Activated CD4-positive, CD25-positive, alpha-beta regulatory T cell (primary cell): ENCODE measurements around the gene CD276.

Source experiments
- DNase-seq, 4 experiments: peaks; one replicate each; lab custom pipeline; 2025; lab: John Stamatoyannopoulos, UW

CD276 gene

DNA sequence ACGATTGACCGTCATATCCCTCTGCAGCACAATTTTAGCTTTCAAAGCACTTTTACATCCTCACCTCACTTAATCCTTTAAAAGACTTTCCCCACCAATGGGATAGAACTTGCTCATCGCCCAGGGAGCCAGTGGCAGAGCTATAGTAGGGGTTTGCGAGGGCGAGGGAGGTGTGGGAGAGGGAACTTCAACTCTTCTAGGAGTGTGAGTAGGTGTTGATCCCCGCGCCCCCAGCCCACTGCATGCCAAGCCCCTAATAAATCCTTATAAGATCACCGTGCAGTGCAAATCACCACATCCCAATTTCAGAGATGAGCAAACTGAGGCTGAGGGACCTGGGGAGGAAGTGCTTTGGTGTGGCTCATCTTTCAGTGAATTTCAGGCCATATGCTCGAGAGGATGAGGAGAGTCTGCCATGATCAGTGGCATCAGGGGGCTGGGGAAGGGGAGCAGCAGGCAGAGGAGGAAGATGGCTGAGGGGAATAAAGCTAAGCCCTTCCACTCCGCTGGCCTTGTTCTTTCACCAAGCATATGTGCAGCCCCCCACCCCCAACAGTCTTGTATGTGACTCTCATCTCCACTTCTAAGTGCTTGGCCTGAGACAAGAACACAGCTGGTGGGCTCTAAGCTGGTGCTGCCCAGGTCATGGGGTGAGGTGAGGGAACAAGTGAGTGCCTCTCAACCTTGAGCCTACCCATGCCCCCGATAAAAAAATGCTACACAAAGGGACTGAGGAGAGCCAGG, 63.8 kb downstream of the CD276 start:
- no peak for DNase-seq

- no peak for DNase-seq
These were observed 64.5 kb downstream of the CD276 start for GRCh38 chr15:73748730-73749129.

GRCh38 chr15:73749533-73749932, 65.3 kb downstream of the CD276 start:
- no peak for DNase-seq

- no peak for DNase-seq
These were observed 65.8 kb downstream of the CD276 start for GRCh38 chr15:73749971-73750370.

- no peak for DNase-seq
These were observed 66.3 kb downstream of the CD276 start for GRCh38 chr15:73750438-73750837.

DNA sequence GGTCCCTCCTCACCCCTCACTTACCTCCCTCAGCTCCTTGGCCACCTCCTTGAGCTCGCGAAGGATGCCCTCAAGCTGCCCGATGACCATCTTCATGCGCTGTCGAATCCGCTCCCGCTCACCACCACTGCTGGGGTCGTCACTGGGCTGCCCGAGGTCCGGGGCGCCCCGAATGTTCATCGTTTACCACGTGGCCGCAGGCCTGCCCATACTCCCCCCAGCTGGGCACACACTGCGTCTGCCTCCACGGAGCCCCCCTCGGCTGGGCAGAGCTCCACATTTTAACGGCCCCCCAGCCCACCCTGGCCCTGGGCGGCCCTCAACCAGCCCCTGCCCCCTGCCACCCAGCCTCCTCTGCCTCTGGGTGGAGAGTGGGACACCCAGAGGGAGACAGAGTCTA, 66.8 kb downstream of the CD276 start:
- DNase-seq = no peak

GRCh38 chr15:73751511-73751898, 67.3 kb downstream of the CD276 start:
- DNase-seq = no peak

GRCh38 chr15:73751899-73752805, 68.0 kb downstream of the CD276 start:
- no peak for DNase-seq

DNA sequence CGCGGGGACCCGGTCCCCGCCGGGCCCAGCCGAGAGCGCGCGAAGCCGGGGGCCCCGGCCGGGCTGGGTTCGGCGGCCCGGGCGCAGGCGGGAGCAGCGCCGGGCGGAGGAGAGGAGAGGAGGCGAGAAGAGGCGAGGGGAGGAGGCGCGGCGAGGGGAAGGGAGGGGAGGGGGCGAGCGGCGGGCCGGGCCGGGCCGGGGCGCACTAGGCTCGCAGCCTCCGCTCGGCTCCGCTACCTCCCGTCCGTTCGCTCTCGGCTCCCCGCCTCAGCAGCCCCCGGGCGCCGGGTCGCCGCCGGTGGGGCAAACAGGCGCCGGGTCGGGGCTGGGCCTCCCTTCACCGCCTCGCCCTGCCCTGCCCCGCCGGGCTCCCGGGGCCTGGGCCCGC, 68.6 kb downstream of the CD276 start:
- no peak for DNase-seq

DNA sequence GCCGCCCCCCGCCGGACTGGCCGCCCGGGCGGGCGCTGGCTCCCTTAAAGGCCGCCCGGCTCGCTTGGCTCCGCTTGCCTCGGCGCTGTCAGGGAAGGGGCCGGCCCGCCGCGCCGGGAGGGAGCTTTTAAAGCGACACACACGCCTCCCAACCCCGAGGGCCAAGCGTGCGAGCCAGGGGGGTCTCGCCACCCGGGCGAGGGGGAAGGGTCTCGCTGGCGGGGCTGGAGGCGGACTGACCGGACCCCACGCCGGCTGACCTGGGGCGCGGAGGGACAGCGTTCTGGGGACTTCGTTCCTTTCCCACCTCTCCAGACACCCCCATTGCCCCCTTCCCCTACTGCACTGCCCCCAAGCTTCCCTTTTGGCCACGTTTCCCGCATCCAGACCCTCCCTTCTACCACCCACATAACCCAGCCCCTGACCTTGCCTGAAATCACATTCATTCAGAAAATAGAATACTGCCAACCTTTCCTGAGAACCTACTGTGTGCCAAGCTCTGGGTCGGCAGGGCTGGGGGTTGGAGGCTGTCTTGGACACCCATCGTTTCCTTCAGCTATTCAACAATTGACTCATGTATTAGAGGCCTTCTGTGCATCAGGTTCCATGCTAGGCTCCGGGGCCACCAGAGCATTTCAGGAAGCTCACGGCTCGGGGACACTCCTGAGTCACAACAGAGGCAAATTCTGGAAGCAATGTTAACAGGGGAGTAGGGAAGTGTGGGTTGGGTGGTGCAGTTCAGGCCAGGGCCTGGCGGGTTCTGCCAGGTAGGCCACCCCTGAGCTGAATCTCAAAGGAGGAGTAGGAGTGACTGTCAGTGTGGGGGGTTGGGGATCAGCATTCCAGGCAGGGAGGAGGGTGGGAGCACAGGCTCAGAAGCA, 69.3 kb downstream of the CD276 start, which contains the start of gene INSYN1:
TSS of gene INSYN1 (minus strand) at position 102 of the 881 bp plus-strand sequence. CDS start 2,221 bp downstream, outside the sequence.
- DNase-seq = no peak

- no peak for DNase-seq
These were observed 70.3 kb downstream of the CD276 start for GRCh38 chr15:73754461-73754860.

DNA sequence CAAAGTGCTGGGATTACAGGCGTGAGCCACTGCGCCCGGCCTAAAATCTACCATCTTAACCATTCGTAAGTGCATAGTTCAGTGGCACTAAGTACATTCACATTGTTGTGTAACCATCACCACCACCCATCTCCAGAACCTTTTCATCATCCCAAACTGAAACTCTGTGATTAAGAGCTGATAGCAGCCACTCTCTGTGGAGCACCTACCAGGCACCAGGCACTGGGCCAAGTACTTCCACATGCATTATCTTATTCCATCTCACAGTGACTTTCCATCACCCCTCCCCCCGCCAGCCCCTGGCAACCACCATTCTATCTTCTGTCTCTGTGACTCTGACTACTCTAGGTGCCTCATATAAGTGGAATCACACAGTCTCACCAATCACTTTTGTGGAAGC, 71.3 kb downstream of the CD276 start:
- no peak for DNase-seq

DNA sequence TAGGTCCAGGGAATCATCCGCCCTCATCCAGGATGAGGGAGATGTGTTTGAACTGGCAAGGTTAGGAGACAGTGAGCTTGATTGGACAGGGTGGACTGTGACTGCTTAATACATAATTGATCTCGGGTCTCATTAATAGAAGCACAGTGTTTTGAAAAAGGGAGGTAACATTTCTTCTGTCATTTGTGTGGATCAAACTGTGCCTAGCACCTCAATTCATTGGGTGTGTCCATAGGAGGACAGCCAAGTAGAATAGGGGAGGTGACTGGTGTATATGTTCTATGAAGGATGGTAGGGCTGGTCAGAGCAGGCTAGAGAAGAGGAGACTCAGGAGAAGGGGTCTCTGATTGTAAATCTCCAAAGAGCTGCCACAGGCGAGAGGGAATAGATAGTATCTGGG, 71.8 kb downstream of the CD276 start:
- DNase-seq = no peak

GRCh38 chr15:73756390-73756789, 72.2 kb downstream of the CD276 start:
- no peak for DNase-seq

- DNase-seq = no peak
These were observed 72.8 kb downstream of the CD276 start for GRCh38 chr15:73756947-73757513.

DNA sequence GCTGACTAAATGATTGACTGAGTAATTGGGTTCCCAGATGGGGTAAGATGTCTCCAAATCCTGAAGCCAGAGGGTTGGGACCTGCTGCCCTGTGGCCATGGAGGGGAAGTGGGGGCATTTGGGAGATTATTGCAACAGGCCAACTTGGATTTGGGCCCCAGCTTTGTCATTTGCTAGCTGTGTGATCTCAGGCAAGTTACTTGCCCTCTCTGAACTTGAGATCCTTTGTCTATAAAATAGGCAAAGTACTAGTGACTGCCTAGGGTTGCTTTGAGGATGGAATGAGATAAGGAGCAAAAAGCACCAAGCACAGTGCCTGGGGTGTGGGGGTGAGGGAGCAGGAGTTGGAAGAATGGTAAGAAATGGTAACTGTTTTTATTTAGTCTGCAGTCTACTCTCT, 73.4 kb downstream of the CD276 start:
- DNase-seq = no peak

DNA sequence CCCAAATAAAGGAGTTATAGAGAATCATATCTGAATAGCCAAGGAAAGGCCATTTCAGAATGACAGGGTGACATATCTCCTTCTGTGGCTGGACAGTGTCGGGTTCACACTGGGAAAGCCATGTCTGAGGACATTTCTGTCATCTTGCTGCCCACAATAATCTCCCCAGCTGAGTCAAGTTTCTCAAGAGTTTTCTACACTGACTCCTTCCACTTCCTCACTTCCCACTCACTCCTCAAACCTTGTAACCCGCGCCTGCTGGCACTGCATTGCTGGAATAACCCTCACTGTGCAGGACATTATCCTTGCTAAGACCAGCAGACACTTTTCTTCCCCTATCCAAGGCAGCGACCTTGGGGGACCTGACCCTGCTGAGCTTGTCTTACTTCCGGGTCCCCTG, 74.3 kb downstream of the CD276 start:
- no peak for DNase-seq

- no peak for DNase-seq
These were observed 76.4 kb downstream of the CD276 start for GRCh38 chr15:73760330-73761329.

- DNase-seq = no peak
These were observed 79.7 kb downstream of the CD276 start for GRCh38 chr15:73763931-73764330.
